MM.1S (cell line): ENCODE results near the gene SOCS4.

Experiments used
- DNase-seq: peaks from one replicate; pipeline ENCODE4 v3.0.0-alpha.2; 2015
- H2AFZ ChIP-seq: fragments of 300-600 bp; sonication (generic); 2 replicates; pipeline ENCODE4 v1.6.0; 2016; ENCODE audit warnings: antibody characterized with exemption, low read length
- H3F3A ChIP-seq: fragments of 300-600 bp; sonication (generic); 2 replicates; pipeline ENCODE4 v1.6.1; 2016; ENCODE audit warnings: mild to moderate bottlenecking, antibody characterized with exemption, low read length, moderate library complexity, mixed read lengths; ENCODE audit not compliant: insufficient read depth
- H3K27ac ChIP-seq: fragments of 300-600 bp; sonication (generic); 2 replicates; pipeline ENCODE4 v1.5.1; 2016; ENCODE audit warnings: mild to moderate bottlenecking, low read length
- H3K27me3 ChIP-seq: fragments of 300-600 bp; sonication (generic); replicated peaks from 2 replicates; pipeline ENCODE4 v1.6.0; 2016; ENCODE audit warnings: low read length; ENCODE audit not compliant: insufficient read depth
- H3K36me3 ChIP-seq: fragments of 300-600 bp; sonication (generic); replicated peaks from 2 replicates; pipeline ENCODE4 v1.6.1; 2016; ENCODE audit warnings: mild to moderate bottlenecking, low read length, mixed read lengths; ENCODE audit not compliant: insufficient read depth
- H3K4me1 ChIP-seq: fragments of 300-600 bp; sonication (generic); 2 replicates; pipeline ENCODE4 v1.6.1; 2016; ENCODE audit warnings: low read length, mixed read lengths
- H3K4me2 ChIP-seq: fragments of 300-600 bp; sonication (generic); 2 replicates; pipeline ENCODE4 v1.6.0; 2016; ENCODE audit warnings: low read depth, low read length
- H3K4me3 ChIP-seq: fragments of 300-600 bp; sonication (generic); 2 replicates; pipeline ENCODE4 v1.5.1; 2016; ENCODE audit warnings: low read length, mixed read lengths
- H3K79me2 ChIP-seq: fragments of 300-600 bp; sonication (generic); 2 replicates; pipeline ENCODE4 v1.6.1; 2016; ENCODE audit warnings: mixed run types, low read length, mixed read lengths
- H3K9ac ChIP-seq: fragments of 300-600 bp; sonication (generic); 2 replicates; pipeline ENCODE4 v1.6.1; 2016; ENCODE audit warnings: low read length, mixed read lengths
- H3K9me2 ChIP-seq: fragments of 300-600 bp; sonication (generic); replicated peaks from 2 replicates; pipeline ENCODE4 v1.6.1; 2016; ENCODE audit warnings: mild to moderate bottlenecking, low read length, mixed read lengths; ENCODE audit not compliant: insufficient read depth
- H3K9me3 ChIP-seq: fragments of 300-600 bp; sonication (generic); replicated peaks from 2 replicates; pipeline ENCODE4 v1.6.1; 2016; ENCODE audit warnings: mild to moderate bottlenecking, low read length, mixed read lengths; ENCODE audit not compliant: insufficient read depth
- H4K20me1 ChIP-seq: fragments of 300-600 bp; sonication (generic); 2 replicates; pipeline ENCODE4 v1.6.1; 2016; ENCODE audit warnings: mild to moderate bottlenecking, low read length, moderate library complexity, mixed read lengths; ENCODE audit not compliant: insufficient read depth
- CTCF ChIP-seq: fragments of 300-600 bp; sonication (generic); IDR thresholded peaks from 2 replicates; pipeline ENCODE4 v1.5.1; 2016; ENCODE audit warnings: antibody characterized with exemption, low read length, mixed read lengths
- EZH2 ChIP-seq: fragments of 300-600 bp; sonication (generic); optimal IDR thresholded peaks from 2 replicates; pipeline ENCODE3; 2017; ENCODE audit warnings: low read depth, mild to moderate bottlenecking, antibody characterized with exemption, low read length, mixed read lengths
- EZH2phosphoT487 ChIP-seq: fragments of 300-600 bp; sonication (generic); IDR thresholded peaks from 2 replicates; pipeline ENCODE4 v1.6.1; 2018; ENCODE audit warnings: antibody characterized with exemption, low read length

The SOCS4 gene

GRCh38 chr14:55065411-55065810 is 38.4 kb downstream of the SOCS4 start:
- H3K4me3 ChIP-seq, result no peak overlapping the region
- H4K20me1 ChIP-seq, result no peaks in the 10 kb centered on the region
- no peaks in the 10 kb centered on the region for H3K9me3 ChIP-seq
- H3K4me1 ChIP-seq, result no peaks in the 10 kb centered on the region
- H3K27me3 ChIP-seq, result no peaks in the 10 kb centered on the region
- H3K9ac ChIP-seq, result no peak overlapping the region
- no peak overlapping the region for H2AFZ ChIP-seq
- no peak overlapping the region for H3K27ac ChIP-seq
- H3K9me2 ChIP-seq, result no peaks in the 10 kb centered on the region
- no peak for DNase-seq
- H3F3A ChIP-seq, result no peaks in the 10 kb centered on the region
- no peak for TF ChIP-seq CTCF
- TF ChIP-seq EZH2phosphoT487, result no peak
- TF ChIP-seq EZH2, result no peak
- no peak overlapping the region for H3K4me2 ChIP-seq
- peaks cover 16% of the 10 kb centered on the region for H3K79me2 ChIP-seq
- H3K36me3 ChIP-seq, result no peaks in the 10 kb centered on the region

GRCh38 chr14:55066223-55066622 is 39.2 kb downstream of the SOCS4 start:
- DNase-seq, result no peak
- TF ChIP-seq EZH2phosphoT487, result no peak
- no peak for TF ChIP-seq EZH2
- TF ChIP-seq CTCF, result no peak
- no peak overlapping the region for H3K27ac ChIP-seq
- no peak overlapping the region for H3K4me3 ChIP-seq
- H4K20me1 ChIP-seq, result no peaks in the 10 kb centered on the region
- no peaks in the 10 kb centered on the region for H3K9me2 ChIP-seq
- H3K9me3 ChIP-seq, result no peaks in the 10 kb centered on the region
- H3K4me2 ChIP-seq, result no peak overlapping the region
- no peak overlapping the region for H3K9ac ChIP-seq
- no peaks in the 10 kb centered on the region for H3F3A ChIP-seq
- H2AFZ ChIP-seq, result no peak overlapping the region
- no peaks in the 10 kb centered on the region for H3K36me3 ChIP-seq
- no peaks in the 10 kb centered on the region for H3K4me1 ChIP-seq
- H3K79me2 ChIP-seq, result peaks cover 8% of the 10 kb centered on the region
- H3K27me3 ChIP-seq, result no peaks in the 10 kb centered on the region

- Histone ChIP-seq H3K9ac (no peak overlapping the region), H4K20me1 (no peaks in the 10 kb centered on the region), H3K4me3 (no peak overlapping the region), H3K9me2 (no peaks in the 10 kb centered on the region), H3F3A (peaks cover 8% of the 10 kb centered on the region; the same call in 1 of the 2 replicates), H3K9me3 (no peaks in the 10 kb centered on the region), H3K79me2 (no peaks in the 10 kb centered on the region), H3K27me3 (no peaks in the 10 kb centered on the region), H3K36me3 (no peaks in the 10 kb centered on the region), H3K27ac (no peak overlapping the region), H2AFZ (no peak overlapping the region), H3K4me1 (no peaks in the 10 kb centered on the region; the same call in 1 of the 2 replicates), H3K4me2 (no peak overlapping the region)
- TF ChIP-seq CTCF, result no peak
- TF ChIP-seq EZH2phosphoT487, result no peak
- no peak for TF ChIP-seq EZH2
- DNase-seq, result no peak
Measured at GRCh38 chr14:55070981-55071411, 44.0 kb downstream of the SOCS4 start.
